Activated naive CD8-positive, alpha-beta T cell treated with anti-CD3 and anti-CD28 coated beads for 36 hours (primary cell): ENCODE results near the gene BLOC1S5. TPM values are rescaled to one million over a fixed set of nuclear protein-coding genes. Genes with fewer than 3 reads are reported as not detected.

Experiments used
- DNase-seq: peaks from one replicate; pipeline ENCODE4 v3.0.0; 2021
- H3K27ac Mint-ChIP-seq: one replicate; pipeline ENCODE4 v1.8.0; 2022; ENCODE audit warnings: mild to moderate bottlenecking, moderate library complexity, mixed read lengths
- H3K27me3 Mint-ChIP-seq: one replicate; pipeline ENCODE4 v1.8.0; 2022; ENCODE audit warnings: mild to moderate bottlenecking, mixed read lengths
- H3K36me3 Mint-ChIP-seq: one replicate; pipeline ENCODE4 v1.8.0; 2021; ENCODE audit warnings: mild to moderate bottlenecking, mixed read lengths
- H3K4me1 Mint-ChIP-seq: one replicate; pipeline ENCODE4 v1.8.0; 2021; ENCODE audit warnings: mixed read lengths
- H3K4me3 Mint-ChIP-seq: one replicate; pipeline ENCODE4 v1.8.0; 2022; ENCODE audit warnings: mild to moderate bottlenecking, moderate library complexity, mixed read lengths
- H3K9me3 Mint-ChIP-seq: one replicate; pipeline ENCODE4 v1.8.0; 2022; ENCODE audit warnings: mixed read lengths
- total RNA-seq, 2 experiments: library from RNA; stranded (reverse); gene quantifications; one replicate each; pipeline ENCODE4 v1.2.3, GENCODE V29; 2021

The BLOC1S5 gene
- total RNA-seq, 2 experiments from 2014 or later, result 20.5 to 24.4 TPM

GRCh38 chr6:7974565-7974937 lies 89.6 kb downstream of the BLOC1S5 start:
- peaks cover 6% of the 10 kb centered on the region for H3K9me3 Mint-ChIP-seq
- H3K4me1 Mint-ChIP-seq, result peaks cover 9% of the 10 kb centered on the region
- H3K4me3 Mint-ChIP-seq, result no peak overlapping the region
- no peak for DNase-seq
- no peak overlapping the region for H3K27ac Mint-ChIP-seq
- no peaks in the 10 kb centered on the region for H3K36me3 Mint-ChIP-seq
- peaks cover 27% of the 10 kb centered on the region for H3K27me3 Mint-ChIP-seq

GRCh38 chr6:7973584-7973983 lies 90.6 kb downstream of the BLOC1S5 start:
- Mint-ChIP-seq H3K27ac (no peak overlapping the region), H3K9me3 (peaks cover 13% of the 10 kb centered on the region), H3K4me1 (peaks cover 9% of the 10 kb centered on the region), H3K36me3 (peaks cover 3% of the 10 kb centered on the region), H3K27me3 (peaks cover 34% of the 10 kb centered on the region), H3K4me3 (no peak overlapping the region)
- DNase-seq, result no peak

GRCh38 chr6:7971499-7971898 lies 92.7 kb downstream of the BLOC1S5 start:
- Mint-ChIP-seq H3K4me1 (peaks cover 10% of the 10 kb centered on the region), H3K36me3 (peaks cover 6% of the 10 kb centered on the region), H3K27ac (no peak overlapping the region)

GRCh38 chr6:7970616-7971015 lies 93.6 kb downstream of the BLOC1S5 start:
- Mint-ChIP-seq H3K27ac (no peak overlapping the region), H3K9me3 (peaks cover 16% of the 10 kb centered on the region), H3K4me3 (no peak overlapping the region), H3K4me1 (peaks cover 9% of the 10 kb centered on the region), H3K27me3 (peaks cover 26% of the 10 kb centered on the region), H3K36me3 (peaks cover 6% of the 10 kb centered on the region)
- no peak for DNase-seq

More at GRCh38 chr6:7971499-7971898, 92.7 kb downstream of the BLOC1S5 start:
- Mint-ChIP-seq H3K27me3 (peaks cover 35% of the 10 kb centered on the region), H3K4me3 (no peak overlapping the region), H3K9me3 (peaks cover 16% of the 10 kb centered on the region)
- no peak for DNase-seq

Other genes with a start within 250 kb of the BLOC1S5 start
- gene TXNDC5, start 153.6 kb downstream of the BLOC1S5 start, total RNA-seq, result 10 to 100 TPM; 62.1 to 65.0 TPM
- gene EEF1E1, start 38.2 kb upstream of the BLOC1S5 start, total RNA-seq, result 10 to 100 TPM; 92.0 to 92.6 TPM